HepG2 (cell line): ENCODE measurements around the gene FKBP8. TPM values are rescaled to one million over a fixed set of nuclear protein-coding genes. Genes with fewer than 3 reads are reported as not detected.
A peak's percentile ranks its signal among the peaks of the same experiment; 100 is the strongest.

Experiments
- ADNP ChIP-seq: sonication (generic); formaldehyde crosslinking; IDR thresholded peaks from 2 replicates; pipeline ENCODE4 v1.4.0; 2020; ENCODE audit warnings: missing genetic modification reagents
- CCAR2 ChIP-seq: fragments of 200-400 bp; formaldehyde crosslinking; optimal IDR thresholded peaks from 2 replicates; pipeline ENCODE3; 2018; ENCODE audit warnings: low read depth, mild to moderate bottlenecking, low read length, moderate library complexity
- DRAP1 ChIP-seq: IDR thresholded peaks from 2 replicates; pipeline ENCODE4 v1.6.1; 2016; ENCODE audit warnings: missing genetic modification reagents, missing compliant biosample characterization
- FOSL2 ChIP-seq: sonication (generic); formaldehyde crosslinking; IDR thresholded peaks from 2 replicates; pipeline ENCODE4 v1.4.0; 2020; ENCODE audit warnings: missing genetic modification reagents
- FOXM1 ChIP-seq: sonication (generic); formaldehyde crosslinking; IDR thresholded peaks from 2 replicates; pipeline ENCODE4 v1.5.0; 2020; ENCODE audit warnings: missing genetic modification reagents
- HNRNPH1 ChIP-seq: fragments of 200-400 bp; formaldehyde crosslinking; optimal IDR thresholded peaks from 2 replicates; pipeline ENCODE3; 2017; ENCODE audit warnings: mild to moderate bottlenecking, low read depth, low read length
- IKZF1 ChIP-seq: fragments of 450-650 bp; IDR thresholded peaks from 2 replicates; pipeline ENCODE4 v1.7.1; 2016
- KDM4B ChIP-seq: sonication (generic); formaldehyde crosslinking; IDR thresholded peaks from 2 replicates; pipeline ENCODE4 v1.4.0; 2020; ENCODE audit warnings: missing genetic modification reagents
- NFRKB ChIP-seq: fragments of 450-650 bp; IDR thresholded peaks from 2 replicates; pipeline ENCODE4 v1.6.1; 2017
- PAWR ChIP-seq: sonication (generic); formaldehyde crosslinking; IDR thresholded peaks from 2 replicates; pipeline ENCODE4 v1.4.0; 2020; ENCODE audit warnings: missing genetic modification reagents, mild to moderate bottlenecking, borderline replicate concordance
- RFX1 ChIP-seq: fragments of 450-650 bp; IDR thresholded peaks from 2 replicates; pipeline ENCODE4 v1.6.1; 2017
- SALL2 ChIP-seq: sonication (generic); formaldehyde crosslinking; IDR thresholded peaks from 2 replicates; pipeline ENCODE4 v1.8.1; 2023; ENCODE audit warnings: mild to moderate bottlenecking, missing genetic modification reagents, inconsistent platforms
- TBP ChIP-seq: sonication (generic); formaldehyde crosslinking; IDR thresholded peaks from 2 replicates; pipeline ENCODE4 v1.5.0; 2020; ENCODE audit warnings: missing genetic modification reagents
- WIZ ChIP-seq: sonication (generic); formaldehyde crosslinking; IDR thresholded peaks from 2 replicates; pipeline ENCODE4 v1.5.1; 2020; ENCODE audit warnings: mild to moderate bottlenecking, missing genetic modification reagents
- YY1 ChIP-seq: IDR thresholded peaks from 2 replicates; pipeline ENCODE4 v1.6.1; 2011; ENCODE audit warnings: low read length, low read depth, moderate library complexity, mild to moderate bottlenecking; ENCODE audit not compliant: insufficient read depth, insufficient replicate concordance
- ZNF235 ChIP-seq: sonication (generic); formaldehyde crosslinking; IDR thresholded peaks from 2 replicates; pipeline ENCODE4 v1.8.1; 2023; ENCODE audit warnings: mild to moderate bottlenecking, missing genetic modification reagents, borderline replicate concordance
- ZNF33B ChIP-seq: sonication (generic); formaldehyde crosslinking; IDR thresholded peaks from 2 replicates; pipeline ENCODE4 v1.5.1; 2020; ENCODE audit warnings: mild to moderate bottlenecking, missing genetic modification reagents
- ZNF34 ChIP-seq: sonication (generic); formaldehyde crosslinking; IDR thresholded peaks from 2 replicates; pipeline ENCODE4 v1.4.0; 2020; ENCODE audit warnings: mild to moderate bottlenecking, missing genetic modification reagents, borderline replicate concordance
- ZNF572 ChIP-seq: sonication (generic); formaldehyde crosslinking; IDR thresholded peaks from 2 replicates; pipeline ENCODE4 v1.5.1; 2020; ENCODE audit warnings: mild to moderate bottlenecking, missing genetic modification reagents
- ZNF607 ChIP-seq: sonication (generic); formaldehyde crosslinking; IDR thresholded peaks from 2 replicates; pipeline ENCODE4 v1.5.1; 2020; ENCODE audit warnings: missing genetic modification reagents, mild to moderate bottlenecking, borderline replicate concordance
- ZNF713 ChIP-seq: sonication (generic); formaldehyde crosslinking; IDR thresholded peaks from 2 replicates; pipeline ENCODE4 v1.4.0; 2020; ENCODE audit warnings: mild to moderate bottlenecking, missing genetic modification reagents
- polyA plus RNA-seq, 8 experiments: library from polyadenylated mRNA; depleted of rRNA in 3 of 8; stranded (reverse) in 7 of 8; unstranded in 1 of 8; fragments of >200 nt; fragmentation: Illumina TruSeq in 4 of 8; extraction: Trizol in 4 of 8; gene quantifications; 2 replicates each; pipeline versions ENCODE4 v1.2.1 to v1.2.3, GENCODE V29; 2011 to 2016; ENCODE audit warnings: low read depth in 4 of 8, missing spikeins in 1 of 8, mixed read lengths in 1 of 8; ENCODE audit not compliant: insufficient read depth in 1 of 8
- total RNA-seq, 5 experiments: library from RNA; depleted of rRNA; stranded (reverse); fragments of >200 nt; fragmentation: Illumina TruSeq; extraction: Trizol; gene quantifications; 2 replicates each; pipeline ENCODE4 v1.2.3, GENCODE V29; 2016; ENCODE audit warnings: low read depth in 1 of 5
- TF ChIP-seq, protein P1 (sequence below), 2 experiments: sonication (generic) in 1 of 2; formaldehyde crosslinking in 1 of 2; IDR thresholded peaks; 2 replicates each; pipeline versions ENCODE4 v1.4.0 to v1.6.1; 2018 to 2020; ENCODE audit warnings: missing genetic modification reagents in 2 of 2, borderline replicate concordance in 1 of 2, low read depth in 1 of 2, mild to moderate bottlenecking in 1 of 2, missing biosample characterization in 1 of 2
- TF ChIP-seq, protein P2 (sequence below), 2 experiments: sonication (generic) in 1 of 2; formaldehyde crosslinking in 1 of 2; IDR thresholded peaks; 2 replicates each; pipeline versions ENCODE4 v1.5.1 to v1.6.1; 2011 to 2020; ENCODE audit warnings: borderline replicate concordance in 1 of 2, low read depth in 1 of 2, low read length in 1 of 2, mild to moderate bottlenecking in 1 of 2, missing genetic modification reagents in 1 of 2, moderate library complexity in 1 of 2
- TF ChIP-seq, protein P3 (sequence below): sonication (generic); formaldehyde crosslinking; IDR thresholded peaks from 2 replicates; pipeline ENCODE4 v1.4.0; 2020; ENCODE audit warnings: missing genetic modification reagents

The FKBP8 gene
- total and polyA plus RNA-seq, 2 of the 13 experiments (the other 11 are each of a cell fraction or from before 2014, with no cell fraction given), result 81.7 to 93.9 TPM

- TF ChIP-seq YY1 (peak; percentile 55), RFX1 (peak; percentile 86), ZNF713 (CRISPR knock-in tag) (peak; percentile 78; the same call in 1 of the 2 replicates), WIZ (CRISPR knock-in tag) (no peak), ZNF33B (CRISPR knock-in tag) (peak; percentile 25; the same call in 1 of the 2 replicates), TBP (no peak), IKZF1 (no peak), ZNF235 (CRISPR knock-in tag) (no peak), CCAR2 (no peak), KDM4B (CRISPR knock-in tag) (peak; percentile 98), FOXM1 (CRISPR knock-in tag) (no peak), ZNF607 (CRISPR knock-in tag) (peak; percentile 80; the same call in 1 of the 2 replicates), HNRNPH1 (no peak), FOSL2 (CRISPR knock-in tag) (peak; percentile 97), SALL2 (CRISPR knock-in tag) (peak; percentile 99), DRAP1 (CRISPR knock-in tag) (peak; percentile 68), PAWR (CRISPR knock-in tag) (no peak), NFRKB (no peak), ZNF572 (CRISPR knock-in tag) (no peak), ZNF34 (CRISPR knock-in tag) (peak; percentile 92; the same call in 1 of the 2 replicates), ADNP (CRISPR knock-in tag) (no peak)
- TF ChIP-seq, protein P1, sequence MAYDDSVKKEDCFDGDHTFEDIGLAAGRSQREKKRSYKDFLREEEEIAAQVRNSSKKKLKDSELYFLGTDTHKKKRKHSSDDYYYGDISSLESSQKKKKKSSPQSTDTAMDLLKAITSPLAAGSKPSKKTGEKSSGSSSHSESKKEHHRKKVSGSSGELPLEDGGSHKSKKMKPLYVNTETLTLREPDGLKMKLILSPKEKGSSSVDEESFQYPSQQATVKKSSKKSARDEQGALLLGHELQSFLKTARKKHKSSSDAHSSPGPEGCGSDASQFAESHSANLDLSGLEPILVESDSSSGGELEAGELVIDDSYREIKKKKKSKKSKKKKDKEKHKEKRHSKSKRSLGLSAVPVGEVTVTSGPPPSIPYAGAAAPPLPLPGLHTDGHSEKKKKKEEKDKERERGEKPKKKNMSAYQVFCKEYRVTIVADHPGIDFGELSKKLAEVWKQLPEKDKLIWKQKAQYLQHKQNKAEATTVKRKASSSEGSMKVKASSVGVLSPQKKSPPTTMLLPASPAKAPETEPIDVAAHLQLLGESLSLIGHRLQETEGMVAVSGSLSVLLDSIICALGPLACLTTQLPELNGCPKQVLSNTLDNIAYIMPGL (CRISPR knock-in tag; IDR thresholded peaks at IDR 0.05; ENCODE audit: borderline replicate concordance in 1 of 2, low read depth in 1 of 2), result peak; percentile 68 to 93; a peak in 3 of 4 replicates
- TF ChIP-seq, protein P2, sequence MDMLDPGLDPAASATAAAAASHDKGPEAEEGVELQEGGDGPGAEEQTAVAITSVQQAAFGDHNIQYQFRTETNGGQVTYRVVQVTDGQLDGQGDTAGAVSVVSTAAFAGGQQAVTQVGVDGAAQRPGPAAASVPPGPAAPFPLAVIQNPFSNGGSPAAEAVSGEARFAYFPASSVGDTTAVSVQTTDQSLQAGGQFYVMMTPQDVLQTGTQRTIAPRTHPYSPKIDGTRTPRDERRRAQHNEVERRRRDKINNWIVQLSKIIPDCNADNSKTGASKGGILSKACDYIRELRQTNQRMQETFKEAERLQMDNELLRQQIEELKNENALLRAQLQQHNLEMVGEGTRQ (IDR thresholded peaks at IDR 0.05; ENCODE audit: low read depth, low read length), result 0 out of 2 replicates have a peak, but pooled peaks have one; percentile 22
- TF ChIP-seq, protein P2 (CRISPR knock-in tag; IDR thresholded peaks at IDR 0.05; ENCODE audit: borderline replicate concordance), result no peak
- TF ChIP-seq, protein P3, sequence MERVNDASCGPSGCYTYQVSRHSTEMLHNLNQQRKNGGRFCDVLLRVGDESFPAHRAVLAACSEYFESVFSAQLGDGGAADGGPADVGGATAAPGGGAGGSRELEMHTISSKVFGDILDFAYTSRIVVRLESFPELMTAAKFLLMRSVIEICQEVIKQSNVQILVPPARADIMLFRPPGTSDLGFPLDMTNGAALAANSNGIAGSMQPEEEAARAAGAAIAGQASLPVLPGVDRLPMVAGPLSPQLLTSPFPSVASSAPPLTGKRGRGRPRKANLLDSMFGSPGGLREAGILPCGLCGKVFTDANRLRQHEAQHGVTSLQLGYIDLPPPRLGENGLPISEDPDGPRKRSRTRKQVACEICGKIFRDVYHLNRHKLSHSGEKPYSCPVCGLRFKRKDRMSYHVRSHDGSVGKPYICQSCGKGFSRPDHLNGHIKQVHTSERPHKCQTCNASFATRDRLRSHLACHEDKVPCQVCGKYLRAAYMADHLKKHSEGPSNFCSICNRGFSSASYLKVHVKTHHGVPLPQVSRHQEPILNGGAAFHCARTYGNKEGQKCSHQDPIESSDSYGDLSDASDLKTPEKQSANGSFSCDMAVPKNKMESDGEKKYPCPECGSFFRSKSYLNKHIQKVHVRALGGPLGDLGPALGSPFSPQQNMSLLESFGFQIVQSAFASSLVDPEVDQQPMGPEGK (CRISPR knock-in tag), result peak; percentile 91
Measured at GRCh38 chr19:18514800-18515682, 28.3 kb downstream of the FKBP8 start (continued).
